Stimulated activated CD8-positive, alpha-beta memory T cell treated with anti-CD3 and anti-CD28 coated beads, Interleukin-7, amount 100 ng/mL, for 1 hour (primary cell): ENCODE results near the gene HMGCS1.
"Not testable (repeated sequence)": the region's sequence is repeated elsewhere in the genome, so short reads cannot be mapped to it uniquely, and the experiment has no call there.

ENCODE experiments used
- DNase-seq, 2 donors: peaks; one replicate each; pipeline ENCODE4 v3.0.0-alpha.2; 2020; ENCODE audit warnings: low read depth in 2 of 2

HMGCS1 gene

GRCh38 chr5:43273552-43273951, 39.7 kb downstream of the HMGCS1 start:
- no peak for DNase-seq

GRCh38 chr5:43270645-43271044, 42.6 kb downstream of the HMGCS1 start:
- no peak for DNase-seq

DNA sequence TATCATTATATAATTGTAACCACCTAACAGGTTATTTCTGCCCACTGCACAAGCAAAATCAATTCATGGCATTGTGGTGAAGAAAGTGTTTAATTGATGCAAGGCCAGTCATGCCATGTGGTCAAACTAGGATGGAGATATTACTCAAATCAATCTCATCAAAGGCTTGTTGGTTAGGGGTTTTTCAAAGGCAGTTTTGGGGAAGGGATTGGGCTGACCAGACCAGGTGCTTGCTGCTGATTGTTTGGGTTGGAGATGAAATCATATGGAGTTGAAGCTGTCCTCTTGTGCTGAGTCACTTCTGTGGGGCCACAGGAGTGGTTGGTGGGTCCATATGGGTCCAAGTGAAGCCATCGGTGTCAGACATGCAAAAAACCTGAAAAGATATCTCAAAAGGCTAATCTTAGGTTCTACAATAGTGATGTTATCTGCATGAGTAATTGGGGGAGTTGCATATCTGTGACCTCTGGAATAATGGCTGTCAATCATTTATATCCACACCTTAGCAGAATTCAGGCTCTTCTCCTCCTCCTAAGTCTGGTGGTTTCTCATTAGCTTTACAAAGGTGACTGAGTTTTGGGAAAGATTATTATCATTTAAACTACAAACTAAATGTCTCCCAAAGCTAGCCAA, 44.9 kb downstream of the HMGCS1 start:
- DNase-seq: no peak

GRCh38 chr5:43262269-43262668, 50.9 kb downstream of the HMGCS1 start:
- DNase-seq: not testable (repeated sequence)

DNA sequence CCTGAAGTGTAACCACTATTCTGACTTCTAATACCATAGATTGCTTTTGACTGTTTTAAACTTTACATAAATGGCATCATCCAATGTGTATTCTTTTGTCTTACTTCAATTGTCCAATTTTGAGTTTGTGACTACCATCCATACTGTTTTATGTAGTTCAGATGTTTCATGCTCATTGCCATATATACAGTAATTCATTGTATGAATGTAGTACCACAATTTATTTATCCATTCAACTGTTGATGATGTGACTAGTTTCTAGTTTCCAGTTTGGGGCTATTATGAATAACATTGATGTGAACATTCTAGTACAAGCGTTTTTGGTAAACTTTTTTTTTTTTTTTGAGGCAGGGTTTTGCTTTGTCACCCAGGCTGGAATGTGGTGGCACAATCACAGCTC, 55.1 kb downstream of the HMGCS1 start:
- DNase-seq: no peak

- no peak for DNase-seq
These were observed 56.8 kb downstream of the HMGCS1 start for GRCh38 chr5:43256261-43256966.

- no peak for DNase-seq
These were observed 57.5 kb downstream of the HMGCS1 start for GRCh38 chr5:43255704-43256103.

DNA sequence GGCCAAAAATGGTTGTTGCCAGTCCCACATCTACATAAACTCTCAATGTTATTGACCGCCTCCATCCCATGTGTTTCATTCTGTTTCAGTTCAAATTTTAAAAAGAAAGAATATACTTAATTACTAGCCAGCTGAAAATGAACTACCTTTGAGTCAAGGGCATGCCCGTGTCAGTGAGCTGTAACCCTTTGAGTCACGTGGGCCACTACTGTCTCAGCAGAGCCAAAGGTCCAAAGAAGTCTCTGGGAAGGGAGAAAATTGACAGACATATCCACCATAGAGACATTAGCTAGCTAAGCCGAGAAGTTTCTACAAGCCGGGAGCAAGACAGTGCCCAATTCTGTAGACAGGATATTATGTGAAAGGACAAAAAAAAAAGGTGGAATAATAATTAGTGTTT, 61.5 kb downstream of the HMGCS1 start:
- DNase-seq: no peak

DNA sequence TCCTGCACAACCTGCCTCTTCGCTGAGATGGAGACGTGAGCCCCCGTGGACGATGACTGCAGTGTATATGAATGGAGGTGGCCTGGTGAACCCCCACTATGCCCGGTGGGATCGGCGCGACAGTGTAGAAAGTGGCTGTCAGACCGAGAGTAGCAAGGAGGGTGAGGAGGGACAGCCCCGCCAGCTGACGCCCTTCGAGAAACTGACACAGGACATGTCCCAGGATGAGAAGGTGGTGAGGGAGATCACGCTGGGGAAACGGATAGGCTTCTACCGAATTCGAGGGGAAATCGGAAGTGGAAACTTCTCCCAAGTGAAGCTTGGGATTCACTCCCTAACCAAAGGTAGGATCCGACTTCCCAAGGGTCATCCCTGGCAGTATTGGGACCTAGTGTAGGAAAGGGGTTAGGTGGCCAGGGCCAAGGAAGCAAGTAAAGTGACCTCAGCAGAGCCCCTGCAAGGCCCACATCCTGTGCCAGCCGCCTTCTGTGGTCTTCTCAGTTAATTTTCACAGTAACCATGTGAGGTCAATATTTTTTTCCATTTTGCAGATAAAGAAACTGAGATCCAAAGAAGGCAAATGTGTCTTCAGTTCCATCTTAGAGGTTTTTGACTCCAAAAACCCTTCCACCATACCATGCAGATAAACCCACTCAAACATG, 67.4 kb downstream of the HMGCS1 start:
- no peak for DNase-seq

GRCh38 chr5:43244823-43245565, 68.2 kb downstream of the HMGCS1 start:
- no peak for DNase-seq

DNA sequence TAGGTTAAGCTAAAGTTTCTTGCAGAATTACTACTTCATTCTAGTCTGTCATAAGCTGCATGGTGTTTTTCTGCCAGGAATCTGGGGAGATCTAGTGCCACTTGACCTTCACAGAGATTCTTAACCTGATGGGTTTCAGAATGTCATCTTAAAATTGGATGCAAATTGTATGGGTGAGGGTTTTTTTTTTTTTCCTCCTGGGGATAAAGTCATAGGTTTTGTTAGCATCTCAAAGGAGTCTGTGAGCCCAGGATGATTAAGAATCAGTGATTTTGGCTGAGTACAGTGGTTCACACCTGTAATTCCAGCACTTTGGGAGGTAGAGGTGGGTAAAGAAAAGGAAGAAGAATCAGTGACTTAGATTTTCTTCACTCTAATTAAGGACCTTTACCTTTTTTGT, 69.9 kb downstream of the HMGCS1 start:
- no peak for DNase-seq

DNA sequence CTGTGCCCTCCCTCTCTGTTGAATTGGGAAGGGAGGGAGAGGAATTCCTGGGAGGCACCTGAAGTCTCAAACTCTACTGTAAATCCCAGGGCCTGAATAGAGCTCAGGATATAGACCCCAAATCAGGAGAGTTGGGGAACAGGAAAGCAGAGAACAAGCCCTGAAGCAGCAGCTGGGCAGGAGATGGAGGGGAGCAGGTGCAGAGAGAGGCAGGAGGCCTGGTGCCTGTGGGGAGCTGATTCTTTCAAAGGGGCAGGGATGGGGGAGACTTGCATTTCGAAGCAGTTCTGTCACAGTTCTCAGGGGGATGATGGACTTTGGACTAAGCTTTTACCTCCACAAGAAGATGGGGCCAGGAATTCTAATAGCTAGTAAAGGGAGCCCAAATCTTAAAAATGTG, 71.0 kb downstream of the HMGCS1 start:
- no peak for DNase-seq
